HG02870 (cell line): Measurements from ENCODE around the gene CRLF1.
"Not testable (repeated sequence)": the region's sequence is repeated elsewhere in the genome, so short reads cannot be mapped to it uniquely, and the experiment has no call there.

Experiments
- ATAC-seq: cut with Tn5 transposase; IDR thresholded peaks from one replicate; pipeline ENCODE4 v1.9.1; 2021; ENCODE audit warnings: mild to moderate bottlenecking, moderate library complexity; ENCODE audit not compliant: unreplicated experiment

Gene CRLF1

GRCh38 chr19:18593367-18594095 is 13.1 kb downstream of the CRLF1 start:
- ATAC-seq, result no peak

- ATAC-seq, result not testable (repeated sequence)
These were observed 13.9 kb downstream of the CRLF1 start for GRCh38 chr19:18592732-18593131.

GRCh38 chr19:18591735-18592385 is 14.7 kb downstream of the CRLF1 start:
- ATAC-seq, result no peak

GRCh38 chr19:18590273-18591272 is 16.0 kb downstream of the CRLF1 start:
- ATAC-seq, result no peak

- ATAC-seq, result peak; percentile 26
These were observed 17.0 kb downstream of the CRLF1 start for GRCh38 chr19:18589380-18590272.

- peak; percentile 68 for ATAC-seq
These were observed 17.8 kb downstream of the CRLF1 start, which contains the start of gene REX1BD for GRCh38 chr19:18588611-18589379. Gene REX1BD, plus strand, starts transcription at chr19:18588798. Its CDS starts 4 bp downstream, at chr19:18588802.

GRCh38 chr19:18587962-18588610 is 18.5 kb downstream of the CRLF1 start:
- ATAC-seq, result no peak

GRCh38 chr19:18587561-18587960 is 19.0 kb downstream of the CRLF1 start:
- ATAC-seq, result no peak

GRCh38 chr19:18586306-18586705 is 20.3 kb downstream of the CRLF1 start:
- ATAC-seq, result no peak

GRCh38 chr19:18580311-18580710 is 26.3 kb downstream of the CRLF1 start:
- no peak for ATAC-seq

- no peak for ATAC-seq
These were observed 29.2 kb downstream of the CRLF1 start for GRCh38 chr19:18577365-18577914.

GRCh38 chr19:18576383-18576782 is 30.2 kb downstream of the CRLF1 start:
- ATAC-seq, result no peak

- no peak for ATAC-seq
These were observed 31.8 kb downstream of the CRLF1 start for GRCh38 chr19:18574691-18575291.

- ATAC-seq, result peak; percentile 88
These were observed 34.8 kb downstream of the CRLF1 start, which contains the start of gene UBA52 for GRCh38 chr19:18571564-18572344. Gene UBA52, plus strand, starts transcription at chr19:18571857. Its CDS starts 1,444 bp downstream, at chr19:18573301.

- no peak for ATAC-seq
These were observed 38.2 kb downstream of the CRLF1 start for GRCh38 chr19:18568367-18568766.

- ATAC-seq, result no peak
These were observed 39.6 kb downstream of the CRLF1 start for GRCh38 chr19:18566953-18567352.

GRCh38 chr19:18562086-18562485 is 44.5 kb downstream of the CRLF1 start:
- no peak for ATAC-seq
